BE2C (cell line): ENCODE results near the gene RSAD2.
A peak's percentile ranks its signal among the peaks of the same experiment; 100 is the strongest.

Experiments
- DNase-seq: peaks from one replicate; pipeline ENCODE4 v3.0.0-alpha.2; 2020
- H3K27me3 ChIP-seq: fragments of 250-450 bp; sonication (Bioruptor Pico); 2 replicates; pipeline ENCODE4 v1.5.1; 2020; ENCODE audit warnings: mild to moderate bottlenecking
- H3K36me3 ChIP-seq: fragments of 250-450 bp; sonication (Bioruptor Pico); 2 replicates; pipeline ENCODE4 v1.5.1; 2020; ENCODE audit warnings: mild to moderate bottlenecking
- H3K4me1 ChIP-seq: fragments of 250-450 bp; sonication (Bioruptor Pico); 2 replicates; pipeline ENCODE4 v1.5.1; 2020
- H3K4me3 ChIP-seq: 2 replicates; pipeline ENCODE4 v1.5.1; 2011; ENCODE audit warnings: low read depth, low read length
- H3K9me3 ChIP-seq: fragments of 250-450 bp; sonication (Bioruptor Pico); 2 replicates; pipeline ENCODE4 v1.5.1; 2020
- TF ChIP-seq, protein P1 (sequence below): IDR thresholded peaks from 2 replicates; pipeline ENCODE4 v1.5.1; 2012; ENCODE audit warnings: mild to moderate bottlenecking, low read depth, low read length

The RSAD2 gene

DNA sequence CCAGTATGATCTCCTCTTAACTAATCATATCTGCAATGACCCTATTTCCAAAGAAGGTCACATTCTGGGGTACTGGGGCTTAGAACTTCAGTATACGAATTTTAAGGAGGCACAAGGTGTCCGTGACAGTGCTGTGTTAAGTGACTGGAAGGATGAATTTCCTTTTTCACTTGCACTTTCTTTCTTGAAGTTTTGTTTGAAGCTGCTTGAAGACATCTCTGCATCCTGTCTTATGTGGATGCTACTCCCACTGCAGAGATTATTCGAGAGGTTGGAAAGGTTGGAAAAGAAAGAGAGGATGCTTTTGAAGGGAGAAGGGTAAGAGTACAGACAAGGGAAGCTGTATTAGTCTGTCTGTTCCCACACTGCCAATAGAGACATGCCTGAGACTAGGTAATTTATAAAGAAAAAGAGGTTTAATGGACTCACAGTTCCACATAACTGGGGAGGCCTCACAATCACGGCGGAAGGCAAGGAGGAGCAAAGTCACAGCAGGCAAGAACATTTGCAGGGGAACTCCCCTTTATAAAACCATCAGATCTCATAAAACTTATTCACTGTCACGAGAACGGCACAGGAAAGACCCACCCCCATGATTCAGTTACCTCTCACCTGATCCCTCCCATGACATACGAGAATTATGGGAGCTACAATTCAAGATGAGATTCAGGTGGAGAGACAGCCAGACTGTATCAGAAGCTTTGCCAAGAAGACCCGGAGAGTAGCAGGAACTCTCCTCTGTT, 36.0 kb downstream of the RSAD2 start:
- H3K36me3 ChIP-seq: no peaks in the 10 kb centered on the region
- H3K4me3 ChIP-seq: no peak overlapping the region
- H3K27me3 ChIP-seq: no peaks in the 10 kb centered on the region
- DNase-seq: no peak
- no peaks in the 10 kb centered on the region for H3K4me1 ChIP-seq
- no peaks in the 10 kb centered on the region for H3K9me3 ChIP-seq
- TF ChIP-seq, protein P1, sequence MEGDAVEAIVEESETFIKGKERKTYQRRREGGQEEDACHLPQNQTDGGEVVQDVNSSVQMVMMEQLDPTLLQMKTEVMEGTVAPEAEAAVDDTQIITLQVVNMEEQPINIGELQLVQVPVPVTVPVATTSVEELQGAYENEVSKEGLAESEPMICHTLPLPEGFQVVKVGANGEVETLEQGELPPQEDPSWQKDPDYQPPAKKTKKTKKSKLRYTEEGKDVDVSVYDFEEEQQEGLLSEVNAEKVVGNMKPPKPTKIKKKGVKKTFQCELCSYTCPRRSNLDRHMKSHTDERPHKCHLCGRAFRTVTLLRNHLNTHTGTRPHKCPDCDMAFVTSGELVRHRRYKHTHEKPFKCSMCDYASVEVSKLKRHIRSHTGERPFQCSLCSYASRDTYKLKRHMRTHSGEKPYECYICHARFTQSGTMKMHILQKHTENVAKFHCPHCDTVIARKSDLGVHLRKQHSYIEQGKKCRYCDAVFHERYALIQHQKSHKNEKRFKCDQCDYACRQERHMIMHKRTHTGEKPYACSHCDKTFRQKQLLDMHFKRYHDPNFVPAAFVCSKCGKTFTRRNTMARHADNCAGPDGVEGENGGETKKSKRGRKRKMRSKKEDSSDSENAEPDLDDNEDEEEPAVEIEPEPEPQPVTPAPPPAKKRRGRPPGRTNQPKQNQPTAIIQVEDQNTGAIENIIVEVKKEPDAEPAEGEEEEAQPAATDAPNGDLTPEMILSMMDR: no peak

DNA sequence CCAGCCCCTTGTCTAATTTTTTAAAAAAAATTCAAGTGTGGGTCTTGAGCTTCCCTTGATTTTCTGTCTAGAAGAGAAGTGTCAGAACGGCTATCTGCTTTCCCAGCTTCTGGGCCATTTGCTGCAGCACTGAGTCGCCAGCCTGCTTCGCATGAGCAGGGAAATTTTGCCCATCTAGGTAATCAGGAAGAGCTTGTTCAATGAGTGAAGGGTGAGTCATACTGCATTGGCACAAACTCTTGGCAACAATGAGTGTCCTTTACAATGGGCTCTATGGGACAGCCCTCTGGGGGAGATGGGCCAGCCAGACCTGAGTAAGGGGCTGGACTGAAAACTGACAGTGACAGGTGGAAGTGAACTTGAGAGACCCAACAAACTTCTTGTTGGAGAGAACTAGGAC, 37.3 kb downstream of the RSAD2 start:
- Histone ChIP-seq H3K9me3 (no peaks in the 10 kb centered on the region), H3K27me3 (no peaks in the 10 kb centered on the region), H3K36me3 (no peaks in the 10 kb centered on the region; the same call in 1 of the 2 replicates), H3K4me1 (peaks cover 11% of the 10 kb centered on the region), H3K4me3 (no peak overlapping the region)
- DNase-seq: no peak
- TF ChIP-seq, protein P1: no peak

DNA sequence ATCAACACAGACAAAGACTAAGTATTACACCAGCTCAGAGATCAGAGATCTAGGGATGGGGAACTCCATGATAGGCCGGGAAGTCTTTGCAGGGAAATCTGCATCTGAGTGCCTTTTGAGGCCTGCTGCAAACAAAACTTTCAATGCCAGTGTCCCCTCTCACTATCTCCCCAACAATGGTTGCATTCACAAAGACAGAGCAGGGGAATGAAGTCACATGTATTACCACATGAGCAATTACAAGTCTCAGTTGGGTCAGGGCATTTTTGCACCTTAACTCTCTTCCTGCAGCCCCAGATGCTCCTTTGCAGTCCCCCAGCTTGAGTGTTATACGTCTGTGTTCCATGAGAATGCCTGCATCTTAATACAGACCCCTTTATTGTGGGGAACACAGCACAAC, 37.8 kb downstream of the RSAD2 start:
- no peaks in the 10 kb centered on the region for H3K9me3 ChIP-seq
- no peaks in the 10 kb centered on the region; the same call in 1 of the 2 replicates for H3K36me3 ChIP-seq
- no peak for DNase-seq
- H3K4me3 ChIP-seq: no peak overlapping the region
- H3K4me1 ChIP-seq: peaks cover 17% of the 10 kb centered on the region
- TF ChIP-seq, protein P1: no peak
- no peaks in the 10 kb centered on the region for H3K27me3 ChIP-seq

DNA sequence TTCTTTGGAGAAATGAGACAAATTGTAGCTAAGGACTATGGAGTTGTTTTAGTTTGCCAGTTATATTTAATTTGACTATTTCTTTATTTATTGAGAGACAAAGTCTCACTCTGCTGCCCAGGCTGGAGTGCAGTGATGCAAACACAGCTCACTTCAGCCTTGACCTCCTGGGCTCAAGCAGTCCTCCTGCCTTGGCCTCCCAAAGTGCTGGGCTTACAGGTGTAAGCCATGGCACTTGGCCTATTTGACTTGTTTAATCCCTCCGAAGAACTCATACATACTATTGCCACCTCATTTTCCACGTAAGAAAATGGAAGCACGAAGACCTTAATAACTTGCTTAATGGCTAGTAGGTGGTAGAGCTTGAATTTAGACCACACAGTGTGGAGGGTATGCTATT, 38.6 kb downstream of the RSAD2 start:
- Histone ChIP-seq H3K36me3 (no peaks in the 10 kb centered on the region; the same call in none of the 2 replicates), H3K4me3 (no peak overlapping the region), H3K9me3 (no peaks in the 10 kb centered on the region), H3K27me3 (no peaks in the 10 kb centered on the region), H3K4me1 (peaks cover 25% of the 10 kb centered on the region)
- no peak for DNase-seq
- TF ChIP-seq, protein P1: no peak

DNA sequence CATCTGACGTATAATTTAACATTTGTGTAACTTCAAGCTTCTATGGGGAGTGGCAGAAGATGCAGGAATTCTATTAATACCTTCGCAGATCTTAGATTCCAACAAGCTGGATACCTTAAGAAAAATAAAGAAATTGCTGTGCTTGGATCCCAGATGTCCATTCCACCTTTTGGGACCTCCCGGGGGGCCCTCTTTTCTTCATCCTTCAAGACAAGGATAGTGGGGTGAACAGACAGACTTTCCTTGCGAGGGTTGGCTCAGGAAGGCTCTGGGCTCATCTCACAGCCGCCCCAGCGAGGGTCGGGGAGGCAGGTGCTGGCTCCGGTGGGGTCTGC, 39.1 kb downstream of the RSAD2 start:
- Histone ChIP-seq H3K4me3 (peak overlapping the region; percentile 44), H3K4me1 (peaks cover 30% of the 10 kb centered on the region), H3K9me3 (no peaks in the 10 kb centered on the region), H3K36me3 (no peaks in the 10 kb centered on the region; the same call in none of the 2 replicates), H3K27me3 (no peaks in the 10 kb centered on the region)
- TF ChIP-seq, protein P1: no peak
- DNase-seq: no peak

DNA sequence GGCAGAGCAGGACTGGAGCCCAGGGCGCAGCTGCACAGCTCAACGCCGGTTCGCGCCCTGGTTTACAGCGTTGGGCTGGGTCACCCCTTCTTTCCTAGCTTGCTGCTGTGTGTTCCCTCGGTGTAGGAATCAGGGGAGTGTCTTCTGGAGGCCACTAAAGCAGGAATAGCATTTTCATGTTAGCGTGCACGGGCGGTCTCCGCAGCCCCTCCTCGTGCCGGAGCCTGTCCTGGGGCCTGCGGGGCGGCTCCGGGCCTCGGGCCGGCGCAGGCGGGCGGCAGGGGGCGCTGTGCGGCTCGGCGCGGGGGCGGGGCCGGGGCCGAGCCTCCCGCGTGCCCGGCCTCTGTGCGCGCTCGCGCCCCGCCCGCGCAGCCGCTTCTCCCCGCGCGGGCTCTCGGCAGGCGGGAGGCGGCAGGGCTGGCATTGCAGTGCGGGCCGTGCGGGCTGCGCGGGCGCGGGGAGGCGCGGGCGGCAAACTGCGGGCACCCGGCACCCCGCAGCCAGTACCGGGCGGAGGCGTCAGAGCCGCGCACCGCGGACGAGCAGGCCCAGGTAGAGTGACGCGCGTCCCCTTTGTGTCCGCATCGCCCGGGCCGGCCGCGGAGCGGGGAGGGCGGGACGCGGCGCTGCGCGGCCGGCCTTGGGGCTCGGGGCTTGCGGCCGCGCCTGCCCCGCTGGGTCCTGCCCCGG, 39.6 kb downstream of the RSAD2 start, which contains the start of gene RNF144A:
Gene RNF144A (plus strand): TSS at position 342 of the 690 bp plus-strand sequence. CDS start 79,515 bp downstream, outside the sequence.
- Histone ChIP-seq H3K4me1 (peaks cover 31% of the 10 kb centered on the region), H3K36me3 (no peaks in the 10 kb centered on the region; the same call in none of the 2 replicates), H3K9me3 (no peaks in the 10 kb centered on the region), H3K27me3 (no peaks in the 10 kb centered on the region), H3K4me3 (peak within 1 kb of the TSS; percentile 74)
- DNase-seq: peak; percentile 81
- TF ChIP-seq, protein P1: peak; percentile 23; the same call in 1 of the 2 replicates
